GM21717 (cell line): ENCODE results near the gene CFAP97D1.

ENCODE experiments used
- ATAC-seq: cut with Tn5 transposase; IDR thresholded peaks from one replicate; pipeline ENCODE4 v1.9.1; 2021; ENCODE audit warnings: mild to moderate bottlenecking, moderate library complexity; ENCODE audit not compliant: unreplicated experiment

Gene CFAP97D1

DNA sequence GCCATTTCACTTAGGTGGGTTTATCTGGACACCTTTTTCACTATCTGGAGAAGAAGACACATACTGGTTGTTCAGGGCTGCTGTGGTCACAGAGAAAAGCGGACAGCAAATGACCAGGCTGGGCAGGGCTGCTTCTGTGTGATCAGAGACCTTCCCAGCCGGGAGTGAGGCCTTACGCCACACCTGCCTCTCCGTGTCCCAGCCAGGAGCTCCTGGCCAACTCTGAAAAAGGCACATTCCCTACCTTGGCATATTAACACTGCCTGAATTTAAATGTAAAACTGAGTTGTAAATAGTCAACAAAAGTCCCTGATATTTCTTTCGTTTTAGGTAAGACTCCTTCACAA lies 12.5 kb upstream of the CFAP97D1 start:
- no peak for ATAC-seq

DNA sequence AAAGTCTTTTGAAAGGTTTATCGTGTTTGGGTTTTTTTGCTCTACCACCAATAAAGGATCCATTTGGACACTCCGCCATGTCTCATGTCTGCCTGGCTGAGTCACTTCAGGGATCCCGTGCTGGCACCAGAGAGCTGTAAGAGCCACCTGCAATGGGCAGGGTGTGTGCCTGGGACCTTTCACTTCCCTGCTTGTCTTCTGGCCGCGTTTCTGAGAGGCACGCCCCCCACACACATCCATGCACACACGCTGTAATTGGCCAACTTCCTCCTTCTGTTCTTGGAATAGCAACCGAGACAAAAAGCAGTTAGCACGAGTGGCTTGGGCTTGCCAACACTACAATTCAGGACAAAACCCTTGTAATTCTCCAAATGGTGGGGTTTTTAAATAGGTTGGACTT lies 11.9 kb upstream of the CFAP97D1 start:
- no peak for ATAC-seq

DNA sequence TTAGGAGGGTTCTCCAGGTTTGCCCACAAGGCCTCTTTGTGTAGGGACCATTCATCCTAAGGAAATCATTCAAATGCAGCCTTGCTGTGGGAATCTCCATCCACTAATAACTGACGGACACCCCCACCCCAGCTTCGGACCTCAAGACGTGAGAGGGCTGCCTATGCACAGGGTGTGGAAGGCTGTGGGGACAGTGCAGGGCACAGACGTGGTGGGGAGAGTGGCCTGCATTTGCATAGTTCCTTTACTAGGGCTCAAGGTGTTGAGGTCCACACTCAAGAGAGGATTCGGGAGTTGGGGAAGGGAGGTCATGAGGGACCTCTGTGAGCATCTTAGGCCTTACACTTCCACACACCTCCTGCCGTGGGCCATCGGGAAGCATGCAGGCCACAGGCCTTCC lies 11.3 kb upstream of the CFAP97D1 start:
- no peak for ATAC-seq

DNA sequence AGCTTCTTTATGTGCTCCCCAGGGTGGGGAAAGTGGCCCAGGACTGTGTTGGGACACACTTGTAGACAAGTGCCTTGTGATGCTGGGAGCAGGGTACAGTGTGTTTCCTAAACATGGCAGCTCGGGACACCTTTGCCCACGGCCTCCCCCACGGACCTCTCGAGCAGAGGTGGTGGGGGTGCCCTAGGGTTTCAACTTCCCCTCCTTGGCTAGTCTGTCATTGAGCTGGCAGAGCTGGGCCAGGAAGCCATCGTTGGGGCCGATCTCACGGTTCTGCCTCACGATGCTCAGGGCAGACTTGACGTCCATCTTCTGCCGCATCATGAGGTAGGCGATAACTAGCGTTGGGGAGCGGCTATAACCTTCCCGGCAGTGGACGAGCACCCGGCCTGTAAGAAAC lies 10.8 kb upstream of the CFAP97D1 start:
- ATAC-seq: no peak

DNA sequence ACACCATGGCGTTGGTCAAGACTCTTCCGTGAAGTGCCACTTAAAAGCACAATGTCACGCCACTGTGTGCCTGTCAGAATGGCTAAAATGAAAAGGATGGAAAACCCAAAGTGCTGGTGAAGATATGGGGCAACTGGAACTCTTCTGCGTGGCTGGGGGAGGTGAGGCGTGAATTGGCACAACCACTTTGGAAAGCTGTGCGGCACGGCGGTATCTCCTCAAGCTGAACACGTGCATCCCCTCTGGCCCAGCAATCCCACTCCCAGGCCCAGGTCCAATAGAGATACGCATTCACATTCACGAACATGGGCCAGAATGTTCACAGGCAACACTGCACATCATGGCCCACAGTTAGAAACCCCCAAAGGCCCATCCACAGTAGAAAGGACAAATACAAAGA lies 10.4 kb upstream of the CFAP97D1 start:
- ATAC-seq: no peak

DNA sequence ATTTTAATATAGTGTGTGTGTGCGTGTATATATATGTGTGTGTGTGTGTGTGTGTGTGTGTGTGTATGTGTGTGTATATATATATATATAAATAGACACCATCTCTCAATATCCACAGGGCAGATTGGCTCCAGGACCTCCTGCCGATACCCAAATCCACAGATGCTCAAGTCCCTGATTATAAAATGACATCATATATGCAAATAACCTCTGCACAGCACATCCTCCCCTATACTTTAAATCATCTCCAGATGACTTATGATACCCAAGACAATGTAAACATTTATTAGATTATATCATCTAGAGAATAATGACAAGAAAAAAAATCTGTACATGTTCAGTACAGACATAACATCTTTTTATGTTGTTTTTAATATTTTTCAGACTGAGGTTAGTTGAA lies 9.3 kb upstream of the CFAP97D1 start:
- ATAC-seq: no peak

DNA sequence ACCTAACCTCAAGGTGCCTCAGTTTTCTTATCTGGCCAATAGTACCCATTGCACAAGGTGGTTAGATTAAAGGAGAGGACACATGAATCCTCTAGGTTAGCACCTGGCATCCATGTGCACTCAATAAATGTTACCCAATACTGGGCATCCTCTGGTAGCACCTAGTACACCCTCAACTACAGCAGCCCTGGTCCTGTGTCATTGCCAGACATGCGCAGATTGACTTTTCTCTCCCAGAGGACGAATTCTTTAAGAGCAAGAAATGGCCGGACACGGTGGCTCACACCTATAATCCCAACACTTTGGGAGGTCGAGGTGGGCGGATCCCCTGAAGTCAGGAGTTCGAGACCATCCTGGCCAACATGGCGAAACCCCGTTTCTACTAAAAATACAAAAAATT lies 8.8 kb upstream of the CFAP97D1 start:
- ATAC-seq: no peak

DNA sequence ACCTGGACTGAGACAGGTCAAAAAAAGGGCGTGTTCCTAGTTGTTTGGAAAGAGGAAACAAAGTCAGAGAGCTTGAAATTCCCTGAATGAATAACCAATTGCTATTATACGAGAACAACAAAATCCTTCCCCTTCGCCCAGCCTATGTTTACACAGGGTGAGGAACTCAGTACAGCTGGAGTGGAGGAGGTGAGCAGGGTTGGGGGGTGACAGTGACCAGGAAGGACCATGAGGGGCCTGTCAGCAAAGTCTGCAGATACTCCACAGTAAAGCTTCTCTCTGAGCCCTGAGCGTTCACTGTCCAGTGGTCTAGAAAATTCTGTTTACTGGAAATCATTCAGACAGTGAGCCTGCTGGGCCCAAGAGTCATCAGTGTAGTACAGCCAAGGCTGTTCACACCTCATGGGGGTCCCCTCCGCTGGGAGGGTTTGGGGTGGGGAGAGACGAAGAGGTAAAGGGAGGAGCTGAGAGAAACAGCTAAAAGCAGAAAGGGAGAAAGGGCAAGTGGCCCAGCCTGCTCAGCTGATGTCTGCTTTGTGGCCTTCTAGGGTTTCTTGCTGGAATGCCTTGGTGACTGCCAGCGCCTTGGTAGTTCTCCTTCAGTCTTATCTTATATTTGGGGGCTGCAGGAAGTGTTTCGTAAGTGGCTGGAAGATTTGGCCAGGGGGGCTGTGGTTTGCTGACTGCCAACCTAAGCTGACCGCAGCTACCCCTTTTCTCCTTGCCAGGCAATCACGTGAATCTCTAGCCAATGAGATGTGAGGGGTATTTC lies 7.2 kb upstream of the CFAP97D1 start:
- no peak for ATAC-seq

DNA sequence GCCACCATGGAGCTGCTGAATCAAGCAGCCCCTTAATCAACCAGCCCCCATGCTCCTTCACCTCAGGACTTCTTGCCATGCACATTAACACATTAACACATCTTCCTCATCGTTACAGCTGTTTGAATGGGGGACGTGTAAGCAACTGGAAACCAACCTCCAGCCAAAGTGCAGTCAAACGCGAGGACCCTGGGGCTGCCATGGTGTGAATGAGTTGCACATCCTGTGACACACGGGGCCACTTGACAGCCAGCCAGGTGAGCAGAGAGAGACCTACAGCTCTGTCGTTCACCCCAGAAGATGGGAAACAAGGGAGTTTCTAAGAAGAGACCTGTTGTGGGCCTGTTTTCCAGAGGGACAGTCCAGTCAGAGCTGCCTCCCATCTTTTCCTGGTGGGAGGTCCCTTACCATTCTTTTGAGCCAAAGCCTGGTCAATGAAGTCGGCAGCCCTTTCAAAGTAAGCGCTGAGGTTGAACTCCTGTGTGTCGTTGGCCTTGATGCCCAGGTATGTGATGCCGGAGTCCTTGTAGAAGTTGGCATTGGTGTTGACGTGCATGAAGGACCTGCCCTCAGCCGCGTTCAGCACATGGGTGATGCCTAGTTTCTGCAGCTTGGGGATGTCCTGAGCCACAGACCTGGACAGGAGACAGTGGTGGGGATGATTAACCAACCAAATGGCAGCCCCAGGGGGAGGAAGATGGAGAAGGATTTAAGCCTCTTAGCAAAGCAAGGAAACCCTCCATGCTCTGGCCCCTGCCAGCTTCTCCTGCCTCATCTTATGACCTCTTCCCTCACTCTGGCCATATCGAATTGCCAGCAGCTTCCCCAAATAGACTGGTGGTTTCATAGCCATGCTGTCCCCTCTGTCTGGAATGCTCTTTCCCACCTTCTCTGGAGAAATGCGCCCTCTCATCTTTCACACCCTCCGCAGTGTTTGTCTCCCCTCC lies 5.7 kb upstream of the CFAP97D1 start:
- ATAC-seq: no peak

DNA sequence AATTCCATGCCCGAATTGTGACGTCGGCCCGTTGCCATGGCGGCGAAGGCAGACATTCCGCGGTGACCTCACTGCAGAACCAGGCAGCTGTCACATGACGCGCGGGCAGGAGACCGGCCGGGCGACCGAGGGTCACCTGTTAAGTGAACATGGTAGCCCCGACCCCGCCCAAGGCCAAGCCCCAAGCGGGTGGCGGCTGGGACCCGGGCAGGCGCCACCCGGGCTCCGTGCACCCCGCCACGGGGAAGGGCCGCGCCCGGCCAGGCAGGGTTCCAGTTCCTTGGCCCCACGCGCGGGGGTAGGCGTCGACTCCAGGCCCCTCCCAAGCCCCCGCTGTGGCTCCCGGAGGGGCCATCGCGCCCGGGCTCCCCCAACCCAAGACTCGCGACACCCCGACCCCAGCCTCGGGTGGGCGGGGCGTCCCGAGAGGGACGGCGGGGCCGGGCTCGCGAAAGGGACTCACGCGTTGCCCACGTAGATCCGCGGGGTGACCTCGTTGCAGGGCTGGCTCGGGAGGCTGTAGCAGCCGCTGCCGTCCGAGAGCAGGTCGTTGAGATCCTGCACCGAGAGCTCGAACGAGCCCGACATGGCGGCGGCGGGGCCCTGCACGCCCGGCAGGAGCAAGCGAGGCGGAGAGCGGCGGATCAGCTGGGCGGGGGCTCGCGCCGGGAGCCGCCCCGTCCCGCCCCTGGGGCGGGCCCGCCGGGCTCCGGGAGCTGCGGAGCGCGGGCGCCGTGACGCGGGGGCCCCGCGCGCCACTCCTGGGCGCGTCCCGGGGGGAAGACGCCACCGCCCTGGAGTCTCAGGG lies 1.7 kb upstream of the CFAP97D1 start, which contains the start of gene DUSP3:
DUSP3 (minus strand) TSS at position 641 of the 808 bp plus-strand sequence; CDS start at position 588, 53 bp downstream.
- ATAC-seq: peak; percentile 72

DNA sequence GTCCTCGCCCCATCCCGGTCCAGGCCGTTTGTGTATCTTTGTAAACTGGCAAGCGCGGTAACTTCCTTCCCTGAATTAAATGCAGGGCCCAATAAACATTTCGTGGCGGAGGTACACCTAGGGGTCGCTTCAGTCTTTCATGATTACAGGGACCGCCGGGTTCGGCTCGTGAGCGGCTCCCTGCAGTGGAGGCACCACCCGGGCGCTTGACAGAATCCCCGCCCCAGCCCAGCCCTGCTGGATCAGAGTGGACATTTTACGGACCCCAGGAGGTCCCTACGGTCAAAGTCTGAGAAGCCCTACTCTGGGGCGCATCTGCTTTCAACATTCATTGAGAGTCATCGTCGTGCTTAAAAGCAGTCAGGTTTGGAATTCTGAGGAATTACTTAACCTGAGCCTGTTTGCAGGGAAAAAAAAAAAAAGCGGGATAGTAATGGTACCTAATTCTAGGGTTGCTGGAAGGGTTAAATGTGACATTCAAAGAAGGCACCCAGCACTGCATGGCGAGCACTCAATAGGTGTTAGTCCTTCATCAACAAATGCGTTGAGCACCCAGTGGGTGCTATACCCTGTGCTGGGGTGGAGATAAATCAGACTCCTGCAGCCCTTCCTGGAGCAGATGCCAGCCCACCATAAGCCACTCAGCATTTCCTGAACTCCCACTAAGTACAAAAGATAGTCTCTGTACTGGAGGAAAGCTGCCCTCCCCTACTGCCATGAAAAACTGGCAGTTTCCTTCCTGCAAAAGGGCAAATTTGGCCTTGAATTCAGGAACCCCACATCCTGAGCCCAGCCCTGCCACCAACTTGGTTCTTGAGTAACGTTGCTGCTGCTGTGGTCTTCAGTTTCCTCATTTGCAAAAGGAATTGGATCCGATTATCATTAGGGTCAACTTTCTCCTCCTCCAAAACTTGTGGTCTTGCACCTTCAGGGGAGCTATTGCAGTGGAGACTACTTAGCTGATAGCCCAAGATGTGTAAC lies 800 bp upstream of the CFAP97D1 start:
- no peak for ATAC-seq

DNA sequence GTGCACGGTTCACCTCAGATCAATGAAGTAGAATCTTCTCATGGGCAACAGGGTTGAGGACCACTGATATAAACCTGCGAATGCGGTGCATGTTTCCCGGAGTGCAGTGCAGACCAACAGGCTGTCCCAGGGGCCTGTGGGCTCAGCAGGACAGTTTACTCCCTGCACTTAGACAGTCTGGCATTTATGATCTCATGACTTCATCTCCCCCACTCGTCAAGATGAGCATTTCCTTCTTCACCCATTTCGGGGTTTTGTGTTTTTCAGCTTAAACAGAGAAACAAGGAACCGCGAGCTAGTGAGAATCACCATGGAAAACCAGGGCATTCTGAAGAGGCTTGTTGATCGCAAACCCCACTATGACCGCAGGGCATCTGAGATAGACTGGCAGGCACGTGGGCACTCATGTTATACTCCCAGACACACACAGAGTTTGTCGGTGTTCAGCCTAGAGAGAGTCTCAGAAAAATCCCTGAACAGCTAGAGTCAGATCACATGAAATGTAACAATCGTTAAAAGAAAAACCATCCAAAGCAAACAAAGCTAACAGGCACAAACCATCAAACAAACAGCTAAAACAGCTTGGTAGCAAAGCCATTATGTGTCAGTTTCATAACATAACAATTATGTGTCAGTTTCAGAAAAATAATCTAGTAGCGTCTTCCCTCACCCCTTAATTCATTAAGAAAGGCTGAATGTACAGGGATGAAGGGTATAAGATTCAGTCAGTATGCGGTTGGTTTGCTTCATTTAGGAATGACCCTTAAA lies 2.9 kb downstream of the CFAP97D1 start:
- no peak for ATAC-seq

DNA sequence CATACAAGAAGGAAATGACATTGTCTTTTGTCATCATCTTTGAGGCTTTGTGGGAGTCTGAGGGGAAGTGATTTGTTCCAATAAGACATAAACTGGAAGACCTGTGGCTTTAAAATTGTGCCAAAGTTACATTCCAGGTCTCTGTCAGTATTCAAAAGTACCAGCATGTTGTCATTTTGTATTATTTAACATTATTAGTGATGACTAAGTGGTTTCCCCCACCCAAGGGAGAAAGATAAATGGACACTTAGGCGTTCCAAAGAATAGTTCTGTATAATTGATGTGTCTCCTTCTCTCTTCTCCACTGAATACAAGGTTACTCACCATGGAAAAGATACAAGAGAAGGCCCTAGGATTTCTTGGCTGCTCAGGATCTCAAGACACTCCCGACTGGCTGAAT lies 3.8 kb downstream of the CFAP97D1 start:
- ATAC-seq: no peak

DNA sequence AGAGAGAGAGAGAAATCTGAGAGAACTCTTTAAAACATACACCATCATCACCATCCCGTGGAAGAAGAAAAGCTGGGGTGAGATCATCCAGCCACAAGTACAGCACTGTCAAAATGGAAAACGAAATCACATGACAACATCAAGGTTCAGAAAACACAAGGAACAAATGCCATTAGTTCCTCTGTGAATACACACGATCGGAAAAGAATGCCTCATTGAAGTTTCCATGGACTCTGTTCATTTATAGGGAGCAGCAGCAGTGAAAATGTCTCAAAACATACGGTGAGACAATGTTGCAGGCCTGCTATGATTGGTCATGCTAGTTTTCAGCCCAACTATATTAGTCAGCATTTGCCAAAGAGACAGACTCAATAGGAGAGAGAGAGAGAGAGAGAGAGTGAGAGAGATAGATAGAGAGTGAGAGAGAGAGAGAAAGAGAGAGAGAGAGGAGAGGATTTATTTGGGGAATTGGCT lies 4.4 kb downstream of the CFAP97D1 start:
- ATAC-seq: no peak

DNA sequence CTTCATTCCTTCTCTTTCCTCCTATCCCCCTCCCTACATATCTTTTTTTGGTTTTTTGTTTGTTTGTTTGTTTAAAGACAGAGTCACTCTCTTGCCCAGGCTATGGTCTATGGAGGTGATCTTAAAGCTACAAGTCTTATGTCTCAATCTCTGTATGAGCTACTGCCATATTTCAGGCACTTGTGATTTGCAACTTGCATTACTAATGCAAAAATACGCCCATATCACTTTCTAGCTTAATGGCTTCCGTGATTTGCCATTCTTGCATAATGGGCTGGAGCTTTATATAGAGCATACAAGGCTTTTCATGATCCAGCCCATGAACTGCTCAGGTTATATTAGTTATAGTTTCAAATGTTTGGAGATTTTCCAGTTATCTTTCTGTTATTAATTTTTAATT lies 7.5 kb downstream of the CFAP97D1 start:
- ATAC-seq: no peak

DNA sequence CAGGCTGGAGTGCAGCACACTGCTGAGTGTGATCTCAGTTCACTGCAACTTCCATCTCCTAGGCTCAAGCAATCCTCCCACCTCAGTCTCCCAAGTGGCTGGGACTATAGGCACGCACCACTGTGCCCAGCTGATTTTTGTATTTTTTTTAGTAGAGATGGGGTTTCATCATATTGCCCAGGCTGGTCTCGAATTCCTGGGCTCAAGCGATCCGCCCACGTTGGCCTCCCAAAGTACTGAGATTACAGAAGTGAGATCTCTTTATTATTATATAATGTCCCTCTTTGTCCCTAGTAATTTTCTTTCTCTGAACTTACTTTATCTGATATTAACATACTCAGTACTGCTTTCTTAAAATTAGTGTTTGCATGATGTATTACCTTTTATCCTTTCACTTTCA lies 8.3 kb downstream of the CFAP97D1 start:
- no peak for ATAC-seq

DNA sequence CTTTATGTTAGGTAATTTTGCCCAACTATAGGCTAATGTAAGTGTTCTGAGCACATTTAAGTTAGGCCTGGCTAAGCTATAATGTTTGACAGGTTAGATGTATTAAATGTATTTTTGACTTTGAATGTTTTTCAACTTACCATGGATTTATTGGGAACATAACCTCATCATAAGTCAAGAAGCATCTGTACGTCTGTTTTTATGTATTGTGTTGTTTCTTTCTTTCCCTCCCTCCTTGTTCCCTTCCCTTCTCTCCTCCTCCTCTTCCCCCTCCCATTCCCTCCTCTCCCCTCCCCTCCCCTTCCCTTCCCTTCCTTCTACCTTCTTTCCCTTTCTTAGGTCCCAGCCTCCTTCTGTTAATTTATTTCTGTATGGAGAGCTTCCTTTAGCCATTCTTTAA lies 9.2 kb downstream of the CFAP97D1 start:
- no peak for ATAC-seq

DNA sequence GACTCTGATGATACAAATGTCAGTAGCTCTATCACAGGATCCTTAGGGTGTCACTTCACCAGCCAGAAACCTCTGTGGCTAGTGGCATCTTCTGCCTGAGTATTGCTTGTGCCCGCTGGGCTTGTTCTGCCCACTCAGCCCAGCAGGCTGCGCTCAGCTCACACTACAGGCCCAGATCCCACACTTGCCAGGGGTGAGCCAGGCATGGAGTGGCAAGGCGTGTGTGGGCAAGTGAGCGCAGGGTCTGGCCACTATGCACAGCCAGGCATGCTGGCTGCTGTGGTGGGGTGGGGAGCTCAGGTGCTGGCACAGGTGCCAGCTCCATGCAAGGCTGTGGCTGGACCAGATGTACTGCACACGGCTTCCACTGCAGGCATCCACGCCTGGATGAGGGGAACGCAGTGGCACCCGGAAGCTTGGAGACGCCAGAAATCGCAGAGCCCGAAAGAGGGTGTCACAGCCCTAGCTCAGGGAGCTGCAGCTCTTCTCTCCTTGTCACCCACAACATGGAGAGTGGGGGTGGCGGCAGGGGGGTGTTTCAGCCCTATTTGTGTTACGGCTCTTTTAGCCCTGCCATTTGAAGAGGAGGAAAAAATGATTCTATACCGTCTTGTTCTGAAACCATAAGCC lies 10.2 kb downstream of the CFAP97D1 start:
- ATAC-seq: no peak

DNA sequence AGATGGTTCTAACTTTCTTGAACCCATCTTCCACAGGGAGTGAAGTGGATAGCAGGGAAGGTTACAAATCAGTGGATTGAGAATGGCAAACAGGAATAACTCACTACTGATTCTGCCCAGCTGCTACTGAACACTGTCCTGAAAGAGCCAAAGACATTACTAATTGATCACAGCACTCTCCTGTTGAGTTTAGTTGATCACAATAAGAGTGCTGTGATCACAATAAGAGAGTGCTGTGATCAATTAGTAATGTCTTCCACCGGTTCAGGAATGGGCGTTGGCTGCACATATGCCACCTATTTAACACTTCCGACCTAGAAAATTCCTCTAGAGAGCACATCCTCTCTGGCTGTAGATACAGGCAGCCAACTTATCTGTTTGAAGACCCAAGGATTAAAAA lies 11.4 kb downstream of the CFAP97D1 start:
- no peak for ATAC-seq
